AG09309 (cell line): ENCODE measurements around the gene GBA3.

Experiments used
- DNase-seq: peaks from one replicate; pipeline ENCODE4 v3.0.0-alpha.2; 2010; ENCODE audit warnings: low read depth
- H3K4me3 ChIP-seq: 2 replicates; pipeline ENCODE4 v1.5.1; 2011; ENCODE audit warnings: mild to moderate bottlenecking, low read depth, low read length, moderate library complexity; ENCODE audit not compliant: control insufficient read depth
- CTCF ChIP-seq: IDR thresholded peaks from 2 replicates; pipeline ENCODE4 v1.5.1; 2011; ENCODE audit warnings: mild to moderate bottlenecking, low read depth, low read length, inconsistent platforms; ENCODE audit not compliant: insufficient read depth, control insufficient read depth; ENCODE audit errors: missing control alignments

Gene GBA3

GRCh38 chr4:22674700-22675099 lies 18.0 kb upstream of the GBA3 start:
- no peak for DNase-seq
- no peak overlapping the region for H3K4me3 ChIP-seq
- TF ChIP-seq CTCF = no peak

DNA sequence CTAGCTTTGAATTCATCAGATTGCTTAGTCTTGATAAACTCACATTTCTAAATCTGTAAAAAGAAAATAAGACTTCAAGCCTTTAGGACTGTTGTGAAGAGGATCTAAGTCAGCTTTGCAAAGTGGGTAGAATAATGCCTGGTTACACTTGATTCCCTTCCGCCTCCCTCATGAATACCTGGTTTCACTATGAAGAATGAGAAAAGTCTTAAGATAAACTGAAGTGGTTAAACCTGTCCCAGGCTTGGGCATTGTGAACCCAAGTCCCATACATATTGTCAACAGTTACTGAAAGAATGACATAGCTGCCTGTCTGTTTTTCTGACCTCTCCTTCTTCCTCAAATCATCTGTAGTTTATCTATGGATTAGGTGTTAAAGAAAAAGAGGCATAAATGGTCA lies 16.7 kb upstream of the GBA3 start:
- TF ChIP-seq CTCF = no peak
- no peak overlapping the region for H3K4me3 ChIP-seq
- no peak for DNase-seq

DNA sequence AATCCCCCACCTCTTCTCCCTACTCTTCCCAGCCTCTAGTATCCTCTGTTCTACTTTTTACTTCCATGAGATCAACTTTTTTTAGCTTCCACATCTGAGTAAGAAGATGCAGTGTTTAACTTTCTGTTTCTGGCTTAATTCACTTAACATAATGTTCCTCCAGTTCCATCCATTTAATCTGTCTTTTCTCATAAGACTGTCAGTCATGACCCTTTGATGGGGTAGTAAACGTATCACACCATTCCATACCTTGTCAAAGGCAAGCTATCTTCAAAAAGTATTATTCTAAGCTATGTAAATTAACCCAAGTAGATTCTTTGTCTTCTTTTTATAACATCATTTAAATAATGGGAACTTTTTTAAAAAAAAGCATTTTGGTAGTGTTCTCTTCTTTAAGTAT lies 15.0 kb upstream of the GBA3 start:
- DNase-seq = no peak
- TF ChIP-seq CTCF = no peak

GRCh38 chr4:22678940-22679854 lies 13.5 kb upstream of the GBA3 start:
- H3K4me3 ChIP-seq = no peak overlapping the region
- no peak for TF ChIP-seq CTCF
- no peak for DNase-seq

More for the DNA sequence above, 15.0 kb upstream of the GBA3 start:
- H3K4me3 ChIP-seq = no peak overlapping the region

GRCh38 chr4:22680065-22680642 lies 12.6 kb upstream of the GBA3 start:
- TF ChIP-seq CTCF = no peak
- H3K4me3 ChIP-seq = no peak overlapping the region
- no peak for DNase-seq

- no peak for TF ChIP-seq CTCF
- no peak for DNase-seq
- H3K4me3 ChIP-seq = no peak overlapping the region
Measured at GRCh38 chr4:22683726-22684125, 9.0 kb upstream of the GBA3 start.
